Measurements from ENCODE around the gene ACIN1. TPM values are rescaled to one million over a fixed set of nuclear protein-coding genes. Genes with fewer than 3 reads are reported as not detected.
"Not testable (repeated sequence)": the region's sequence is repeated elsewhere in the genome, so short reads cannot be mapped to it uniquely, and the experiment has no call there.

The ACIN1 gene
- polyA plus RNA-seq, 1 donor (not counting 4 experiments of a cell fraction or from before 2014, with no cell fraction given) = 104 TPM

DNA sequence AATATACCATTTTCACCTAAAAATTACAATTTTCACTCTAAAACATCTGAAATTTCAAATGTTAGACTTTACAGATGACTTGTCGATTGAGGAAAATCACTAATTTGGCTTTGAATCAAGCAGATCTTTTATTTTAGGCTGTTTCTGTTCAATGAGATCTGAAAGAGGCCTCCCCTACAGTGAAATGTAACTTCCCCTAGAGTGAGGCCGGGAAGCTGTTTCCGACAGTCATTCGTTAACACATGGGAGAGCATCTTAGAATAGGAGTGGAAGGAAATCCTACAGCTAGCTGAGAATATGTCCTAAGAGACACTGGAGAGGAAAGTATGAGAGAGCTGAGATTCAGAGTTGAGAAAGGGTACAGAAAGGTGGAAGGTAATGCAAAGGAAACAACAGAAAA is 79.3 kb downstream of the ACIN1 start:
- no peak overlapping the region for H2AFZ ChIP-seq (ENCODE audit: control insufficient read depth, low read length)
- no peak overlapping the region for H3K27ac ChIP-seq (ENCODE audit: control insufficient read depth, insufficient read depth, low read length)
- no peaks in the 10 kb centered on the region for H3K27me3 ChIP-seq (ENCODE audit: control insufficient read depth, extremely low read depth, insufficient read depth, low read length)
- H4K20me1 ChIP-seq (ENCODE audit: control insufficient read depth, extremely low read depth, insufficient read depth, low read length) = no peaks in the 10 kb centered on the region
- H3K4me1 ChIP-seq (ENCODE audit: control insufficient read depth, extremely low read depth, insufficient read depth, low read length) = no peaks in the 10 kb centered on the region
- no peak overlapping the region for H3K4me2 ChIP-seq (ENCODE audit: control insufficient read depth, extremely low read depth, insufficient read depth, low read depth, low read length)
- DNase-seq (ENCODE audit: low read depth, low spot score) (no peak), FAIRE-seq (no peak)
- no peaks in the 10 kb centered on the region for H3K9me3 ChIP-seq (ENCODE audit: control insufficient read depth, low read depth, low read length)
- no peaks in the 10 kb centered on the region for H3K36me3 ChIP-seq (ENCODE audit: control insufficient read depth in 2 of 2, extremely low read depth in 1 of 2, insufficient read depth in 2 of 2, low read length in 2 of 2)
- H3K9me1 ChIP-seq (ENCODE audit: control insufficient read depth, extremely low read depth, insufficient read depth, low read length) = no peaks in the 10 kb centered on the region
- no peak overlapping the region for H3K9ac ChIP-seq (ENCODE audit: control insufficient read depth, extremely low read depth, insufficient read depth, low read length)
- no peaks in the 10 kb centered on the region for H3K79me2 ChIP-seq (ENCODE audit: control insufficient read depth, insufficient read depth, low read length)
- dilution Hi-C loops (cut with MboI; ENCODE audit: extremely low pct_ligation_motif_present, low sequenced_read_pairs) = no loop called here
- H3K4me3 ChIP-seq (ENCODE audit: control insufficient read depth in 2 of 3, extremely low read depth in 1 of 3, insufficient read depth in 2 of 3, low read depth in 1 of 3, low read length in 3 of 3) = no peak overlapping the region
- no peak for TF ChIP-seq EZH2 (IDR thresholded peaks at IDR 0.05; ENCODE audit: low read length)
- TF ChIP-seq, protein P1, sequence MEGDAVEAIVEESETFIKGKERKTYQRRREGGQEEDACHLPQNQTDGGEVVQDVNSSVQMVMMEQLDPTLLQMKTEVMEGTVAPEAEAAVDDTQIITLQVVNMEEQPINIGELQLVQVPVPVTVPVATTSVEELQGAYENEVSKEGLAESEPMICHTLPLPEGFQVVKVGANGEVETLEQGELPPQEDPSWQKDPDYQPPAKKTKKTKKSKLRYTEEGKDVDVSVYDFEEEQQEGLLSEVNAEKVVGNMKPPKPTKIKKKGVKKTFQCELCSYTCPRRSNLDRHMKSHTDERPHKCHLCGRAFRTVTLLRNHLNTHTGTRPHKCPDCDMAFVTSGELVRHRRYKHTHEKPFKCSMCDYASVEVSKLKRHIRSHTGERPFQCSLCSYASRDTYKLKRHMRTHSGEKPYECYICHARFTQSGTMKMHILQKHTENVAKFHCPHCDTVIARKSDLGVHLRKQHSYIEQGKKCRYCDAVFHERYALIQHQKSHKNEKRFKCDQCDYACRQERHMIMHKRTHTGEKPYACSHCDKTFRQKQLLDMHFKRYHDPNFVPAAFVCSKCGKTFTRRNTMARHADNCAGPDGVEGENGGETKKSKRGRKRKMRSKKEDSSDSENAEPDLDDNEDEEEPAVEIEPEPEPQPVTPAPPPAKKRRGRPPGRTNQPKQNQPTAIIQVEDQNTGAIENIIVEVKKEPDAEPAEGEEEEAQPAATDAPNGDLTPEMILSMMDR (optimal IDR thresholded peaks at IDR 0.05 in 1 of 3, IDR thresholded peaks at IDR 0.05 in 1 of 3, conservative IDR thresholded peaks at IDR 0.05 in 1 of 3; ENCODE audit: extremely low read depth in 1 of 3, insufficient read depth in 2 of 3, low read length in 3 of 3) = no peak

DNA sequence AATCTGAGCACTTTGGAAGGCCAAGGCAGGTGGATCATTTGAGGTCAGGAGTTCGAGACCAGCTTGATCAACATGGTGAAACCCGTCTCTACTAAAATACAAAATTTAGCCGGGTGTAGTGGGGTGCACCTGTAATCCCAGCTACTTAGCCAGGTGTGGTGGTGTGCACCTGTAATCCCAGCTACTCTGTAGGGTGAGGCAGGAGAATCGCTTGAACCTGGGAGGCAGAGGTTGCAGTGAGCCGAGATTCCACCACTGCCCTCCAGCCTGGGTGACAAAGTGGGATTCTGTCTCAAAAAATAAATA is 81.2 kb downstream of the ACIN1 start:
- peaks cover 13% of the 10 kb centered on the region for H3K4me1 ChIP-seq (ENCODE audit: control insufficient read depth, extremely low read depth, insufficient read depth, low read length)
- H3K9me3 ChIP-seq (ENCODE audit: control insufficient read depth, low read depth, low read length); FAIRE-seq; dilution Hi-C loops (cut with MboI; ENCODE audit: extremely low pct_ligation_motif_present, low sequenced_read_pairs); H4K20me1 ChIP-seq (ENCODE audit: control insufficient read depth, extremely low read depth, insufficient read depth, low read length); H3K9ac ChIP-seq (ENCODE audit: control insufficient read depth, extremely low read depth, insufficient read depth, low read length); H3K4me2 ChIP-seq (ENCODE audit: control insufficient read depth, extremely low read depth, insufficient read depth, low read depth, low read length); H3K36me3 ChIP-seq (ENCODE audit: control insufficient read depth in 2 of 2, extremely low read depth in 1 of 2, insufficient read depth in 2 of 2, low read length in 2 of 2); DNase-seq (ENCODE audit: low read depth, low spot score); H3K79me2 ChIP-seq (ENCODE audit: control insufficient read depth, insufficient read depth, low read length); H3K4me3 ChIP-seq (ENCODE audit: control insufficient read depth in 2 of 3, extremely low read depth in 1 of 3, insufficient read depth in 2 of 3, low read depth in 1 of 3, low read length in 3 of 3); H3K27ac ChIP-seq (ENCODE audit: control insufficient read depth, insufficient read depth, low read length); H3K9me1 ChIP-seq (ENCODE audit: control insufficient read depth, extremely low read depth, insufficient read depth, low read length); H3K27me3 ChIP-seq (ENCODE audit: control insufficient read depth, extremely low read depth, insufficient read depth, low read length); H2AFZ ChIP-seq (ENCODE audit: control insufficient read depth, low read length): not testable (repeated sequence)

DNA sequence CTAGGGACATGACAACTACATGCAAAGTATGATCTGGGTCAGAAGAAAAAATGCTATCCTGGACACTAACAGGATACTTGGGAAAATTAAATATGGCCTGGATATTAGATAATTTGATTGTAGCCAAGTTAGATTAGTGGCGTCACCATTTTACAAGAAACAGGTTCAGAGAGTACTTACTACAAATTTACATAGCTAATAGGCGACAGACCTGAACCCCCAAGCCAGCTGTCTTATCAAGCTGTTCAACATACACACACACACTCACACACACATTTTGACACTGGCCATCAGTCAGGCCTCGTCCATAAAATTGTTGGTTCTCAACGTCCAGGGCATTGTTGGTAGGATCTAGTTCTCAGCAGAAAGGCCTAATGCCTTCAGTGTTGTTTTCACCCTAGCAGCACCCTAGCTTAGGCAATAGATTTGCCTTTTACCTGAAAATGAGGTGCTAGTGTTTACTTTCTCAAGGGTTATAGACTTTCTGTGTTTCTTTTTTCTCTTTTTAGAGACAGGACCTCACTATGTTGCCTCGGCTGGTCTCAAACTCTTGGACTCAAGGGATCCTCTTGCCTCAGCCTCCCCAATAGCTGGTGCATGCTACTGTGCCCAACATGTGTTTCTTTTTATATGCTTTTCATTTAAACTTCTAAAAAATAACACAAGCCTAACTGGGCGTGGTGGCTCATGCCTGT is 81.7 kb downstream of the ACIN1 start:
- DNase-seq (ENCODE audit: low read depth, low spot score) (no peak), FAIRE-seq (no peak)
- Histone ChIP-seq H3K9me3 (ENCODE audit: control insufficient read depth, low read depth, low read length) (no peaks in the 10 kb centered on the region), H3K27ac (ENCODE audit: control insufficient read depth, insufficient read depth, low read length) (no peak overlapping the region), H2AFZ (ENCODE audit: control insufficient read depth, low read length) (no peak overlapping the region), H3K9me1 (ENCODE audit: control insufficient read depth, extremely low read depth, insufficient read depth, low read length) (no peaks in the 10 kb centered on the region), H3K36me3 (ENCODE audit: control insufficient read depth in 2 of 2, extremely low read depth in 1 of 2, insufficient read depth in 2 of 2, low read length in 2 of 2) (no peaks in the 10 kb centered on the region), H3K4me3 (ENCODE audit: control insufficient read depth in 2 of 3, extremely low read depth in 1 of 3, insufficient read depth in 2 of 3, low read depth in 1 of 3, low read length in 3 of 3) (no peak overlapping the region), H4K20me1 (ENCODE audit: control insufficient read depth, extremely low read depth, insufficient read depth, low read length) (no peaks in the 10 kb centered on the region), H3K79me2 (ENCODE audit: control insufficient read depth, insufficient read depth, low read length) (no peaks in the 10 kb centered on the region), H3K4me2 (ENCODE audit: control insufficient read depth, extremely low read depth, insufficient read depth, low read depth, low read length) (no peak overlapping the region), H3K27me3 (ENCODE audit: control insufficient read depth, extremely low read depth, insufficient read depth, low read length) (no peaks in the 10 kb centered on the region), H3K9ac (ENCODE audit: control insufficient read depth, extremely low read depth, insufficient read depth, low read length) (no peak overlapping the region), H3K4me1 (ENCODE audit: control insufficient read depth, extremely low read depth, insufficient read depth, low read length) (peaks cover 15% of the 10 kb centered on the region)
- TF ChIP-seq EZH2 (IDR thresholded peaks at IDR 0.05; ENCODE audit: low read length) = no peak
- TF ChIP-seq, protein P1 (optimal IDR thresholded peaks at IDR 0.05 in 1 of 3, IDR thresholded peaks at IDR 0.05 in 1 of 3, conservative IDR thresholded peaks at IDR 0.05 in 1 of 3; ENCODE audit: extremely low read depth in 1 of 3, insufficient read depth in 2 of 3, low read length in 3 of 3) = no peak
- dilution Hi-C loops (cut with MboI; ENCODE audit: extremely low pct_ligation_motif_present, low sequenced_read_pairs) = no loop called here

All from keratinocyte (primary cell).